Thyroid gland (tissue), 4 donors: ENCODE data around the gene OSBPL8.

Source experiments
- POLR2A ChIP-seq, 2 donors: fragments of 450-650 bp; IDR thresholded peaks; one replicate each; pipeline ENCODE4 v1.6.1; 2017; ENCODE audit warnings: antibody characterized with exemption in 2 of 2, mild to moderate bottlenecking in 2 of 2, moderate library complexity in 1 of 2
- TF ChIP-seq, protein P1 (sequence below), 6 experiments: fragments of 200-600 bp in 3 of 6; fragments of 450-650 bp in 3 of 6; sonication (generic) in 3 of 6; IDR thresholded peaks; one replicate each; pipeline ENCODE4 v1.5.1; 2016 to 2019; ENCODE audit warnings: antibody characterized with exemption in 6 of 6, mild to moderate bottlenecking in 2 of 6, inconsistent platforms in 1 of 6, moderate library complexity in 1 of 6

DNA sequence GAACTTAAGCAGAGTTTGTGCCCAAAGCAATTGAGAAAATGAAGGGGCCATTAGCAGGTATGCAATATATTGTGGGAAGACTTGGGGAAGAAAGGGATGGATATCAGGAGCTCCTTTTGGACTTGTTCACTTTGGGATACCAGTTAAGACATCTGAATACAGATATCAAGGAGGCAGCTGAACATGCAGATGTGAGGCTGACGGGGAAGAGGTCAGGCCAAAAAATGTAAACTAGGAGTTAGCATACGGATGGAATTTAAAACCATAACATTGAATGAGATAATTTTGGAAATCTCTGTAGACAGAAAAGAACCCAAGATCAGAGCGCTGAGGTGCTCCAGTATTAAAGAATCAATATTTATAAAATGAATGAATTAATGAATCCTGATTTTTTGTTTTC lies 53.4 kb downstream of the OSBPL8 start:
- TF ChIP-seq, protein P1, sequence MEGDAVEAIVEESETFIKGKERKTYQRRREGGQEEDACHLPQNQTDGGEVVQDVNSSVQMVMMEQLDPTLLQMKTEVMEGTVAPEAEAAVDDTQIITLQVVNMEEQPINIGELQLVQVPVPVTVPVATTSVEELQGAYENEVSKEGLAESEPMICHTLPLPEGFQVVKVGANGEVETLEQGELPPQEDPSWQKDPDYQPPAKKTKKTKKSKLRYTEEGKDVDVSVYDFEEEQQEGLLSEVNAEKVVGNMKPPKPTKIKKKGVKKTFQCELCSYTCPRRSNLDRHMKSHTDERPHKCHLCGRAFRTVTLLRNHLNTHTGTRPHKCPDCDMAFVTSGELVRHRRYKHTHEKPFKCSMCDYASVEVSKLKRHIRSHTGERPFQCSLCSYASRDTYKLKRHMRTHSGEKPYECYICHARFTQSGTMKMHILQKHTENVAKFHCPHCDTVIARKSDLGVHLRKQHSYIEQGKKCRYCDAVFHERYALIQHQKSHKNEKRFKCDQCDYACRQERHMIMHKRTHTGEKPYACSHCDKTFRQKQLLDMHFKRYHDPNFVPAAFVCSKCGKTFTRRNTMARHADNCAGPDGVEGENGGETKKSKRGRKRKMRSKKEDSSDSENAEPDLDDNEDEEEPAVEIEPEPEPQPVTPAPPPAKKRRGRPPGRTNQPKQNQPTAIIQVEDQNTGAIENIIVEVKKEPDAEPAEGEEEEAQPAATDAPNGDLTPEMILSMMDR (IDR thresholded peaks at IDR 0.05): no peak
- no peak for TF ChIP-seq POLR2A (IDR thresholded peaks at IDR 0.05)
